IPS-NIHi7 (cell line): ENCODE results near the gene TIMM13.

Experiments
- DNase-seq: peaks from one replicate; pipeline ENCODE4 v3.0.0; 2012; ENCODE audit warnings: mixed read lengths; ENCODE audit errors: extremely low spot score

The TIMM13 gene

DNA sequence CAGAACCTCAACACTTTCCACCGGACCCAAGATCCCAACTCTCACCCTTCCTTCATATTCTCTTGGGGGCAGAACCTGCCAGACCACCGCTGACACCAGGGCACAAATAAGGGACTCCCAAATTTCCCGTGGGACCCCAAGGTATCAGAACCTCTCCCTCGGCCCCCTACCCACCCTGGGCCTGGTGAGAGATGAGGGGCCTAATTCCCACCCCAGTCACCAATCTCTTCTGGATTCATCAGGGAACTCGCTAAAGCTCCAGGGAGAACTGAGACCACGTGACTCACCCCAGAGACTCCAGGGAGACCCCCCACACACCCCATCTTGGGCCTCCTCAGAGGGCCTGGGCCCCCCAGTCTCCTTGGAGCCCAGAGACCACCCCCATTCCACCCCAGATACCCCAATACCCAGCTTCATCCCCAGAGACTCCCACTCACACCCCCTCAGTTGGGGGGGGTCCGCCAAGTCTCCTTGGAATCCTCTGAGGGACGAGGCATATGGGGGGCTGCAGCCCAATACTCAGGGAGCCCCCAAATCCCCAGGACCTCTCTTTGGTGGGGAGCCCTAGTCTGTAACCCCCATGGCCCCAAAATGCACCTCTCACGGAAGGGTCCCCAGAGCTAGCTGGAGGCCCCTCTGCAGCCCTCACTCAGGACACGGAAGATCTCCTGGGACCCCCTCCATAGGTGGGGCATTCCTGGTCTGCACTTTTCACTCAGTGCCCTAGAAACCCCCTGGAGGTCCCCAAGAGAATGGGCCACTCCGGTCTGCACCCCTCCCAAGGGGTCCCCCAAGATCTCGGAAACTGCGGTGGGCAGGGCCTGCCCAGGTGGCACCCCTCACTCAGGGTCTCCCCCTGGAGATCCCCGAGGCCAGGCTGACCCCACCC, 27.8 kb upstream of the TIMM13 start:
- DNase-seq, result no peak

- no peak for DNase-seq
Measured at GRCh38 chr19:2454199-2454961, 27.0 kb upstream of the TIMM13 start.

DNA sequence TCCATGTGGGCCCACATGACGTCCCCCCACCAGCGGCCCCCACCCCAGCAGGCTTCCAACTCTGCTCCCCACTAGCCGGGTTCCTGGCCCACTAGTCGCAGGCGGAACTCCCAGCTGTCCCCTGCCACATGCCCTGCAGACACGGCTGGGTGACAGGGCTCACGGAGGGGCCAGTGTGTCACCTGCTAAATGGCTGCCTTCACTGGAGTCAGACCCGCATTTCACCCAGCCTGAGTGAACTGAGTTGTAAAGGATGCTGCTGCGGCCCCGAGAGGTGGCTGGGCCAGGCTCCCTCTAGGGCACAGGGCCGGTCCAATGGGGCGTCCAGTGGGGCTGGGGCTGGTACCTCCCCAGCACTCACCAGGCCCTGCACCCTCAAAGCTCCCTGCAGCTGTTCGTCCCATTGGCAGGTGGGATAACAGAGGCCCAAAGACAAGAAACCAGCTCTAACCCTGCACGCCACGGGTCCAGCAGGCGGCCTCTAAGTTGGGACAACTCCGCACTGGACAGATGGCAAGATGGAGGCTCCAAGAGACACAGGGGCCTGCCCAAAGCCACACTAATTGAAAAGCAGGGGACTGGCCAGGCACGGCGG, 26.1 kb upstream of the TIMM13 start:
- no peak for DNase-seq

DNA sequence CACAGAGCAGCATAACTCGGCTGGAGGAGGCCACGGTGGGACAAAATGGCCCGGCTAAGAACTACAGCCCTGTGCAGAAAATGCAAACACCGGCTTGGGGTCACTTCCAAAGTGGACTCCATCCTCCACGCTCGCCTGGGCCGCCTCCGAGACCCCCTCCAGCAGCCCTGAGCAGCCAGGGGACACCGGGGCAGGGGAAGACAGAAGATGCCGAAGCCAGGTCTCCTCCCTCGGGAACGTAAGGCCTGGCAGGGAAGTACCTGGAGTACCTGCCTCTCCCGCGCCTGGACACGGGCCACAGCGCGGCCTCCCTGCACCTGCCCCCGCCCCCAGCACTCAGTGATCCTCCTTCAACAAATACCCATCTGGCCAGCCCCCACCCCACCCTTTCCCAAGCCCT, 24.4 kb upstream of the TIMM13 start:
- no peak for DNase-seq

GRCh38 chr19:2451138-2451537, 23.8 kb upstream of the TIMM13 start:
- no peak for DNase-seq

DNA sequence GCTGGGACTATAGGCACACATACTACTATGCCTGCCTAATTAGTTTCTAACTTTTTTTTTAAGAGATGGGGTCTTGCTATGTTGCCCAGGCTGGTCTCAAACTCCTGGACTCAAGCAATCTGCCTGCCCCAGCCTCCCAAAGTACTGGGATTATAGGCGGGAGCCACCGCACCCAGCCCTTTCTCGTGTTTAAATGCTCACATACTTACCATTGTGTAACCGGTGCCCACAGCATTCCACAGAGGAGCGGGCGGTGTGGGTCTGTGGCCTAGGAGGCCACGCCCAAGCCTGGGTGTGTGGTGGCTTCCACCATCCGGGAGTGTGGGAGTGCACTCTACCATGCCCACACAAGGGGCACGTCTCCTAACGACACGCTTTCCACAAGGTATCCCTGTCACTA, 21.6 kb upstream of the TIMM13 start:
- DNase-seq, result no peak

GRCh38 chr19:2446381-2446780, 19.0 kb upstream of the TIMM13 start:
- no peak for DNase-seq

- DNase-seq, result no peak
Measured at GRCh38 chr19:2444251-2445002, 17.0 kb upstream of the TIMM13 start.

DNA sequence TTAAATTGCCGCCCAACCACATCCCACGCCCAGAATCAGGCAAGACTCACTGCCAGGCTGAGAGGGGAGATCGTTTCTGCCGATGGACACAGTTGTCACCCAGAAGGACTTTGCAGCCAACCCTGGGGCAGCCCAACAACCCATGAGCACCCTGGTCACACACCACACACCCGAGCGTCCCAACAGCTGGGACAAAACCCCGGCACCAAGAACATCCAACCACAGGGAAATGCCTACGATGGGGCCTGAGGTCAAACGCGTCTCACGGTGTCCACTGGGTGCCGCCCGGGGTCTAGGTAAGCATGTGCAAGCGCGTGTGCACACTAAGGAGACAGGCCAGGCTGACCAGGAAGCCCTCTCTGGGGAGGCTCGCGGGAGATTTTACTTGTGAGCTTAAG, 16.4 kb upstream of the TIMM13 start:
- no peak for DNase-seq

DNA sequence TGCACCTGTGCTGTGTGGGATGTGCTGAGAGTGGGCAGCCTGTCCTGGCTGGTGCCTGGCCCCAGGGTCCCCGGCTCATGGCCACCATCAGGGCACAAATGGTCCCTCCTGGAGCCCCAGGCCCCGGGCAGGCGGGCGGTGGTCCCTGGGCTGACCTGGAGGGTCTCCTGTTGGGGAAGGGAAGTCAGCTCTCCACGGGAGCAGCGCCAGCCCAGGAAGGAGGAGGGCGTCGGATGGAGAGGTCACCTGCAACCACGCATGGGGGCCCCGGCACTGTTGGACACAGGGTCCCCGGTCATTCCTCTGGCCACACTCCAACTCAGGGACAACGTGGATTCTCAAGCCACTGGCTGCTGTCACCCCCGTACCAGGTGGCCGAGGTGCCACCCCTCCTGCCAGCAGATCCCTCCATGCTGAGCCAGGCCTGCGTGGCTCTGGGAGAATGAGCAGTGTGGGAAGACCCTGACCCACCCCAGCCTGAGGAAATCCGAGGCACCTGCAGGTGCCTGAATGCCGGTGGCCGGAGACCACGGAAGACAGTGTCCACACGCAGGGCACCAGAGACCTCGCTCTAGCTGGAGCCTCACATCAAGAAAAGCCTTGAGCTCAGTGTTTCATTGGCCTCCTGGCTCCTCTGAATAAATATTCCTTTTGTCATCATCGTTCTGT, 15.9 kb upstream of the TIMM13 start:
- DNase-seq, result no peak

- no peak for DNase-seq
Measured at GRCh38 chr19:2441096-2441752, 13.8 kb upstream of the TIMM13 start.

DNA sequence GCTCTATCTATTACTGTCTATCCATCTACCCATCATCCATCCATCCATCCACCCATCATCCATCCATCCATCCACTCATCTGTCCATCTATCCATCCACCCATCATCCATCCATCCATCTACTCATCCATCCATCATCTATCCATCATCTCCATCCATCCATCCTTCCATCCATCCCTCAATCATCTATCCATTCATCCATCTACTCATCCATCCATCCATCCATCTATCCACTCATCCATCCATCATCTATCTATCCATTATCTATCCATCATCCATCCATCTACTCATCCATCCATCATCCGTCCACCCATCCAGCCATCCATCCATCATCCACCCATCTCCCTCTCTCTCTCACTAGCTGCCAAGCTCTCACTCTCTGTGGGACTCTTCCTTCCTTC, 13.1 kb upstream of the TIMM13 start:
- no peak for DNase-seq

GRCh38 chr19:2438178-2438577, 10.8 kb upstream of the TIMM13 start:
- DNase-seq, result no peak

DNA sequence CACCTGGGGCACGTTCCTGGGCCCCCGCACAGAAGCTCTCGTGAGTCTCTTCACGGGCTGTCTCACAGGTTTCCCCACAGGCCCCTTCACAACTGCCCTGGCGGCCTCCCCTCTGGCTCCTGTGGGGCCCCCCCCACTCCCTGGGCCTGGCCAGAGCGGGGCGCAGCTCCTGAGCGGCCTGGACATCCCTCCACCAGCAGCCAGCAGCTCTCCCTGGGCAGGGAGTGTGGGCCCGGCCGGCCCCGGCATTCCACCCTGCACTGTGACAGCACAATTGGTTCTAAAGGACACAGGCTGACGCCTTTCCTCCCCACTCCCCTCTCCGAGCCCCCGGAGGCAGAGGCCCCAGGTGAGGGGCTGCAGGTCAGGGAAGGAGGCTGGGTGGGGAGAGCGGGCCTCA, 9.5 kb upstream of the TIMM13 start:
- no peak for DNase-seq

DNA sequence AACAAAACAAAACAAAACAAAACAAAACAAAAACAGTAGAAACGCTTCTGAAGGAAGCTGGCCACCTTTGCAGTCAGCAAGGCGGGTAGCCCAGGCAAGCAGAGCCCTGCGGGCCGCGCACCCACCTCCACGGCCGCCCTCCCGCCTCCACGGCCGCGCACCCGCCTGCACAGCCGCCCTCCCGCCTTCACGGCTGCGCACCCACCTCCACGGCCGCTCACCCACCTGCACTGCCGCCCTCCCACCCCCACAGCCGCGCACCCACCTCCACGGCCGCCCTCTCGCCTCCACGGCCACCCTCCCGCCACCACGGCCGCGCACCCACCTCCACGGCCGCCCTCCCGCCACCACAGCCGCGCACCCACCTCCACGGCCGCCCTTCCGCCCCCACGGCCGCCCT, 9.0 kb upstream of the TIMM13 start:
- DNase-seq, result no peak

DNA sequence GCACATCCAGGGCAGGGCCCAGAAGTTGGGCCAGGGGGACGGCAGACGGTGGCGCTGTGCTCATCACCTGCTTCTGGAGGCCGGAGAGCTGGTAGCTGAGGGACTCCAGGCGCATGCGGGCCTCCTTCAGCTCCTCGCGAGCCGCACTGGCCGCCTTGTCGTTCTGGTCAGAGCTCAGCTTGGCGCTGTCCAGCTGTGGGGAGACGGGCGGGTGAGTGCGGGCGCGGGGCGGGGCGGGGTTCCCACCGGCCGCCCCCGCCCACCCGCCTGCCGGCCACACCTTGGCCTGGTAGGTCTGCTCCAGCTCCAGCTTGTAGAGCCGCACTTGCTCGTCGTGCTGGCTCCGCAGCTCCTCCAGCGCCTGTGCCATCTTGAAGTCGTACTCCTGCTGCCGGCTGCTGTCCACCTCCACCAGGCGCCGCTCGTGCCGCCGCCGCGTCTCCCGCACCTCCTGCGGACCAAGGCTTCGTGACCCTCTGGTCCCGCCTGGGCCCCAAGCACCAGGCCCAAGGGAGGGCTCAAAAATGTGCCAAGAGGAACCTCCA, 7.4 kb upstream of the TIMM13 start:
- no peak for DNase-seq

DNA sequence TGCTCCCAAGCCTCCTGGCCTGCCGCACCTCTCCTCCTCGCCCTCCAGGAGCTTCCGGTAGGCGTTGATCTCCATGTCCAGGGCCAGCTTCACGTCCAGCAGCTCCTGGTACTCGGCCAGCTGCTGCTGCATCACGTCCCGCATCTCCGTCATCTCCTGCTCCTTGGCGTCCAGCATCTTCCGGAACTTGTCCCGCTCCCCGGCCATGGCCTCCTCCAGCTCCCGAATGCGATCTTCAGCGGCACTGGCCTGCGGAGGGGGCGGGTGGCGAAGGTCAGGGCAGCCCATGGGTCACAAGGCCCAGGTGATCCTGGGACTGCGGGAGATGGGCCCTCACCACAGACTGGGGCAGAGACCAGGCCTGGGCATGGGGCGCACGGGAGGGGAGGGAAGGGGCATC, 6.9 kb upstream of the TIMM13 start:
- no peak for DNase-seq

GRCh38 chr19:2433854-2434253, 6.5 kb upstream of the TIMM13 start:
- no peak for DNase-seq

- no peak for DNase-seq
Measured at GRCh38 chr19:2432131-2432848, 4.9 kb upstream of the TIMM13 start.
